MG63 (cell line): ENCODE data around the gene NR1I3. TPM values are rescaled to one million over a fixed set of nuclear protein-coding genes. Genes with fewer than 3 reads are reported as not detected.
A peak's percentile ranks its signal among the peaks of the same experiment; 100 is the strongest.

Source experiments
- DNase-seq: peaks from one replicate; pipeline ENCODE4 v3.0.0-alpha.2; 2020
- H3K27me3 ChIP-seq: fragments of 250-450 bp; sonication (Bioruptor Pico); 2 replicates; pipeline ENCODE4 v1.5.1; 2020; ENCODE audit warnings: mild to moderate bottlenecking, moderate library complexity
- H3K36me3 ChIP-seq: fragments of 250-450 bp; sonication (Bioruptor Pico); 2 replicates; pipeline ENCODE4 v1.5.1; 2020; ENCODE audit warnings: mild to moderate bottlenecking, moderate library complexity
- H3K4me3 ChIP-seq: fragments of 250-450 bp; sonication (Bioruptor Pico); 2 replicates; pipeline ENCODE4 v1.5.1; 2020; ENCODE audit warnings: mild to moderate bottlenecking, moderate library complexity
- H3K9me3 ChIP-seq: fragments of 250-450 bp; sonication (Bioruptor Pico); 2 replicates; pipeline ENCODE4 v1.5.1; 2020; ENCODE audit warnings: mild to moderate bottlenecking, moderate library complexity
- total RNA-seq: library from RNA; depleted of rRNA; stranded (reverse); fragments of >200 nt; shearing (Covaris generic); gene quantifications from 2 replicates; pipeline ENCODE4 v1.2.3, GENCODE V29; 2014; ENCODE audit warnings: low replicate concordance

Gene NR1I3
- total RNA-seq, 1 experiment from 2014 or later = not detected

DNA sequence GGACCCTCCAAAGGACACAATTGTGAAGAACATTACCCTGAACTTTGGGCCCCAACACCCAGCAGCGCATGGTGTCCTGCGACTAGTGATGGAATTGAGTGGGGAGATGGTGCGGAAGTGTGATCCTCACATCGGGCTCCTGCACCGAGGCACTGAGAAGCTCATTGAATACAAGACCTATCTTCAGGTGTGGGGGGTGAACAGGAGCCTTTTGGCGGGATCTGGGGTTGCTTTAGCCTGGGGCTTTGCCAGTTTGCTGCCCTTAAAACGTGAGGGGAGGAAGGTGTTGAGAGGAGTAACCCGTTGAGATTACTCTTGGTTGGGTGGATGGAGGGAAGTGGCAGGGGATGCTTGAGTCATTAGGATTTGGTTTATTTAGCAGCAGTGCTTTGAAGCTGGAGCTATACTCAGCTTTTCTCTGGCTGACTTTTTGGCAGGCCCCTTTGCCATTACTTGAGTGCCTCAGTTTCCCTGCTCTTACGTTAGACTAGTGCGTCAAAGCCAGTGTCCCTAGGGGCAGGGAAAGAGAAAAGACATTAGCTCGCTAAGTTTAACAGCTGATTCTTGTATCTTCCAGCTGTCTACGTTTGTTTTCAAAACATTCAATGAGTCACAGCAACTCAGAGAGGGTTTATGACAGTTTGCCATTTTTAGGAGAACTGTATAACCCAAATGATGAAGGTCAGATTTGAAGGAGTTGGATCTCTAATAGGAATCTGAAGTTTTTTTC lies 31.4 kb downstream of the NR1I3 start:
- Histone ChIP-seq H3K27me3 (no peaks in the 10 kb centered on the region), H3K4me3 (no peak overlapping the region), H3K9me3 (no peaks in the 10 kb centered on the region), H3K36me3 (peaks cover 78% of the 10 kb centered on the region)
- DNase-seq = no peak

DNA sequence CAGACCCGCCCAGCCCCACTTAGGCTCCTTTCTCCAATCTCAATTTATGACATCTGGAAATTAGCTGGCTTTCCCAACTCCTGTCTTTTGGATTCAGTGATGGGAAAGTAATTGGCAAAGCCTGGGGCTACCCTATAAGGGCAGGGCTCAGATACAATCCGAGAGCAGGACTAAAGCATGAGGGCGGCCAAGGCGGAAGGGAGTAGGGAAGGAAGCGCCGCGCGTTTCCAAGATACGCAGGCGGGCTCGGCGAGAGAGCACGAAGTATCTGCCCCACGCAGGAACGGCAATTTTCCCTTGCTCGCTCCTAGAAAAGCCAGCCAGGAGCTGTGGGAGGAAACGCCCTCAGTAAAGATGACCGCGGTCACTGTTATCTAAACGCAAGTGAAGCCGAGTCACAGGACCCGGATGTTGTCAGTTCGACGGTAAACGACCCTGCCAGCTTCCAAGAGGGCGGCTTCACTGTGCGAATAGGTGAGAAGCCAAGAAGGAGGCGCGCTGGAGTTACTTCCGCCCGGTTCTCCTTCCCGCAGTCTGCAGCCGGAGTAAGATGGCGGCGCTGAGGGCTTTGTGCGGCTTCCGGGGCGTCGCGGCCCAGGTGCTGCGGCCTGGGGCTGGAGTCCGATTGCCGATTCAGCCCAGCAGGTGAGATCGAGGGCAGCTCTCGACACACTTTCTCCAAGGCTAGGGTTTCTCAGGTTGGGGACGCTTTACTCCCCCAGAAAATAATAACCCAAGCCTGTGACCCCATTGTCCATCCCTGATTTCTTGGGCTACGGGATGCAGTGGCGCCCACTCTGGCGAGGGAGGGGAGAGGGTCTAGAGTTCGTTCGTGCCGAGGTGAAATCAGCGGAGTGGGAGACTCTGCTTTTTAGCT lies 35.9 kb downstream of the NR1I3 start, which contains the start of gene NDUFS2:
Gene NDUFS2 (plus strand): TSS at position 532 of the 877 bp plus-strand sequence. CDS start 19 bp downstream, at position 551.
- Histone ChIP-seq H3K27me3 (no peaks in the 10 kb centered on the region), H3K4me3 (peak within 1 kb of the TSS; percentile 92), H3K9me3 (no peaks in the 10 kb centered on the region), H3K36me3 (peaks cover 39% of the 10 kb centered on the region)
- peak; percentile 99 for DNase-seq

DNA sequence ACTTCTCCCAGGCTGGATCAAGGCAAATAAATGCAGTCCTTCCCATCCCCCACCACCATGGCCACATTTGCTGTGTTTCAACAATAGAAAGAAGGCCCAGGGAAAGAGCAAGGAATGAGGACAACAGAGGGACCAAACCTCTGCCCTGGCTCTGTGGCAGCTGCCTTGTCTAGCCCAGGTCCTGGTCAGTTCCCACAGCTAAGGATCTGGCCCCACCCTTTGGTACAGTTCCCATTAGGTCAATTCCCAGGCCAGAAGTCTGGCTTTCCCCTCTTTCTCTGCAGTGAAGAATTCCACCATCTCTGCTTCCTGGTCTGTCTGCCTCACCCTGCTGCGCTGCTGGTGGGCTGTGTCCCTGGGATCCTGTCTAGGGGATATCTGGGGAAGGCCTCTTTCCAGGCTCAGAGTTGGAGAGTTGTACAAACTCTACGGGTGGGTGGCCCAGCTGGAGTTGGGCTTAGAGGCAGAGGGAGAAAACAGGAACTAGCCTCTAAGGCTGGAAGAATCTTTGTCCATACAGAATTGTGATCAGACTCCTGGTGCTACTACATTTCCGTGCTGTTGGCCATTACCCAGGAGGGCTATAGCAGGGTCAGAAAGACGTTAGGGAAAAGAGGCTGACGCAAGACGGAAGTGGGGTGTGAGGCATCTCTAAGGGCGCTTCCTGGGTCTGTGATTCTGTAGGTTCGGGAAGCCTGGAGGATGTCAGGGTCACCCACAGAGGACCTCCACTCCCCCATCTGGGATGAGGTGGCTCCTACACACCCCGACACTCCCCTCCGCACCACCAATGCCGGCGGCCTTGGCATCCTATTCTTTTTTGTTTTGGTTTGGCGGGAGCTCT lies 36.8 kb downstream of the NR1I3 start:
- DNase-seq = peak; percentile 80
- H3K9me3 ChIP-seq = no peaks in the 10 kb centered on the region
- H3K27me3 ChIP-seq = no peaks in the 10 kb centered on the region
- peaks cover 36% of the 10 kb centered on the region for H3K36me3 ChIP-seq
- peak overlapping the region; percentile 92 for H3K4me3 ChIP-seq

GRCh38 chr1:161200421-161200991 lies 37.5 kb downstream of the NR1I3 start:
- Histone ChIP-seq H3K4me3 (no peak overlapping the region), H3K36me3 (peaks cover 36% of the 10 kb centered on the region), H3K9me3 (no peaks in the 10 kb centered on the region), H3K27me3 (no peaks in the 10 kb centered on the region)
- DNase-seq = peak; percentile 4

- H3K36me3 ChIP-seq = peaks cover 36% of the 10 kb centered on the region
- no peak overlapping the region for H3K4me3 ChIP-seq
- no peaks in the 10 kb centered on the region for H3K27me3 ChIP-seq
- peak; percentile 46 for DNase-seq
- no peaks in the 10 kb centered on the region for H3K9me3 ChIP-seq
Observed at GRCh38 chr1:161199506-161200139, 38.4 kb downstream of the NR1I3 start.

DNA sequence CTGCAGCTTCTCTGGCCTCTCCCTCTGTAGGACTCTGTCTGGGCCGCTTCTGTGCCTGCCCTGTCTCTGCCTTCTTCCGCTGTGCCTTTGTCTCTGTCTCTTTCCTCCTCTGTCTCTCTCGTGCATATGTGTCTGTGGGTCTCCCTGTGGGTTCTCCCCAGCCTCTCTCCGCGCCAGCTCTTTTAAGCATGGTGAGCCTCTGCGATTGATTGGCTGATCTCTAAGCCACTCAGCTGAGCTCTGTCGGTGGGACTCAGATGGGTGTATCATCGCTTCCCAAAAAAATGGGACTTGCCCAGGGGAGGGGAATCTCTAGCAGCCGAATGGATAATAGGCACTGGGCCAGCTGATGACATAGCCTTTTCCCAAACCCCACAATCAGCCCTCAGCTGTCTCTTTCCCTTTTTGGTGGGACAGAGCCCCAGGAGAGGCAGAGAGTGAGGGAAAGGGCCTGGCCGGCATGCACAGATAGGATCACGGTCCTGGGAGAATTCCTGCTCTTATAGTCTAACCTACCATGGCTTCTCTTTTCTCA lies 39.0 kb downstream of the NR1I3 start, which contains the start of gene ADAMTS4:
Gene ADAMTS4 (minus strand): TSS at position 158 of the 535 bp plus-strand sequence. CDS start 427 bp downstream, outside the sequence.
- Histone ChIP-seq H3K4me3 (peak within 1 kb of the TSS; percentile 54), H3K36me3 (peaks cover 33% of the 10 kb centered on the region), H3K27me3 (no peaks in the 10 kb centered on the region), H3K9me3 (no peaks in the 10 kb centered on the region)
- DNase-seq = peak; percentile 94

DNA sequence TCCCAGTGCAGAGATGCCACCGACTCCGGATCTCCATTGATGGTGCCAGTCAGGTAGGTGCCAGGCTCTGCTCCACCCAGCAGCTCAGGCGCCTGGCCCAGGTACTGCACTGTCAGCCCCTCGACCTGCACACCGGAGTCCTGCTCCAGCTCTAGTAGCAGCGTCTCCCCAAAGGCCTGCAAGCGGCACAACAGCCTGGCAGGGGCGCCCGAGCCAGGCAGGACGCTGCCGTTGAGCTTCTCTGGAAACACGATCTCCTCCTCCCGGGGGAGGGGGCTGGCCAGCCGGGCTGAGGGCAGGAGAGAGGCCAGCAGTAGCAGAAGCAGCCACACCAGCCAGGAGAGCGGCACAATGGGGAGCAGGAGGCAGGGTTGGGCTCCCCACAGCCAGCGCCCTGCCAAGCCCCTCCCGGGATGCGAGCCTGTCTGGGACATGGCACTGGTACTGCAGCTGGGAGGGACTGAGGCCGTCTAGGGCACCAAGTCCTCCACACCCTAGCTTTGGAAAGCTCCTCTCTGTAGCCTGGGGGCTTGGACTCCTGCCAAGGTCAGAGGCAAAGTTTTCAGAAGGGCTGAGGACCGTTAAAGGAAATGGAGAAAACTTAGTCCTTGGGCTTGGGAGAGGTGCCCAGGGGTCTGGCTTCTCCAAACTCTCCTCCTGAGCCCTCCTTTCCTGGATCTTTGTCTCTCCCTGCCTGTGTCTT lies 39.7 kb downstream of the NR1I3 start:
- peaks cover 29% of the 10 kb centered on the region for H3K36me3 ChIP-seq
- H3K27me3 ChIP-seq = no peaks in the 10 kb centered on the region
- peak; percentile 88 for DNase-seq
- no peaks in the 10 kb centered on the region for H3K9me3 ChIP-seq
- peak overlapping the region; percentile 54 for H3K4me3 ChIP-seq

GRCh38 chr1:161197560-161198193 lies 40.3 kb downstream of the NR1I3 start:
- Histone ChIP-seq H3K4me3 (peak overlapping the region; percentile 54), H3K9me3 (no peaks in the 10 kb centered on the region), H3K36me3 (peaks cover 32% of the 10 kb centered on the region), H3K27me3 (no peaks in the 10 kb centered on the region)
- DNase-seq = peak; percentile 6

- H3K4me3 ChIP-seq = peak overlapping the region; percentile 54
- no peaks in the 10 kb centered on the region for H3K9me3 ChIP-seq
- DNase-seq = peak; percentile 84
- H3K36me3 ChIP-seq = peaks cover 40% of the 10 kb centered on the region
- no peaks in the 10 kb centered on the region for H3K27me3 ChIP-seq
Observed at GRCh38 chr1:161196521-161197451, 41.2 kb downstream of the NR1I3 start.

- Histone ChIP-seq H3K4me3 (peak overlapping the region; percentile 54), H3K27me3 (no peaks in the 10 kb centered on the region), H3K36me3 (peaks cover 47% of the 10 kb centered on the region), H3K9me3 (no peaks in the 10 kb centered on the region)
- no peak for DNase-seq
Observed at GRCh38 chr1:161196111-161196510, 41.9 kb downstream of the NR1I3 start.

- no peak for DNase-seq
- Histone ChIP-seq H3K4me3 (no peak overlapping the region), H3K9me3 (no peaks in the 10 kb centered on the region), H3K36me3 (peaks cover 53% of the 10 kb centered on the region), H3K27me3 (no peaks in the 10 kb centered on the region)
Observed at GRCh38 chr1:161195171-161195570, 42.8 kb downstream of the NR1I3 start.

GRCh38 chr1:161193561-161194235 lies 44.3 kb downstream of the NR1I3 start:
- H3K27me3 ChIP-seq = no peaks in the 10 kb centered on the region
- peaks cover 59% of the 10 kb centered on the region for H3K36me3 ChIP-seq
- H3K9me3 ChIP-seq = no peaks in the 10 kb centered on the region
- DNase-seq = peak; percentile 23
- H3K4me3 ChIP-seq = no peak overlapping the region
